Cerebellar cortex (tissue), 1 donor: Measurements from ENCODE around the gene KCNMA1.
"Not testable (repeated sequence)": the region's sequence is repeated elsewhere in the genome, so short reads cannot be mapped to it uniquely, and the experiment has no call there.

Source experiments
- DNase-seq: peaks from one replicate; pipeline ENCODE4 v3.0.0-alpha.2; 2015; ENCODE audit warnings: low spot score

KCNMA1 gene

GRCh38 chr10:77664008-77664407 lies 26.4 kb upstream of the KCNMA1 start:
- no peak for DNase-seq

DNA sequence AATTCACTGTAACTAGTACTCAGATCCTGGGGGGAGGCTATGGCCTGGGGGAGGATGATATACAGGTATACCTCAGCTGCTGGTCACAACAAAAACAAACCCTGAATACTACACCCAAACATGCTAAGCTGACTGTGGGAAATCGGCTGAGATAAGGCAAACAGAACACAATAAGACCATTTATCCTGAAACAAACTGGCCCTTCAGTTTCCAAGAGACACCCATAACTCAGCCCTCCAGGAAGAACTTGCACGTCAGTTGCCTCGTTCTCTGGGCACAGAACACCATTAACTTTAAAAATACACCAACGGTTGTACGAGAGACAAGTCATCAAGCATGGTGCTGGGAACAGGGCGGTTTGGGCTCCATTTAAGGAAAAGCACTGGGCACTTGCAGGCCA lies 24.1 kb upstream of the KCNMA1 start:
- DNase-seq = no peak

GRCh38 chr10:77661100-77661499 lies 23.5 kb upstream of the KCNMA1 start:
- no peak for DNase-seq

GRCh38 chr10:77659046-77659670 lies 21.6 kb upstream of the KCNMA1 start:
- not testable (repeated sequence) for DNase-seq

- no peak for DNase-seq
These were observed 15.6 kb upstream of the KCNMA1 start for GRCh38 chr10:77653210-77653609.

DNA sequence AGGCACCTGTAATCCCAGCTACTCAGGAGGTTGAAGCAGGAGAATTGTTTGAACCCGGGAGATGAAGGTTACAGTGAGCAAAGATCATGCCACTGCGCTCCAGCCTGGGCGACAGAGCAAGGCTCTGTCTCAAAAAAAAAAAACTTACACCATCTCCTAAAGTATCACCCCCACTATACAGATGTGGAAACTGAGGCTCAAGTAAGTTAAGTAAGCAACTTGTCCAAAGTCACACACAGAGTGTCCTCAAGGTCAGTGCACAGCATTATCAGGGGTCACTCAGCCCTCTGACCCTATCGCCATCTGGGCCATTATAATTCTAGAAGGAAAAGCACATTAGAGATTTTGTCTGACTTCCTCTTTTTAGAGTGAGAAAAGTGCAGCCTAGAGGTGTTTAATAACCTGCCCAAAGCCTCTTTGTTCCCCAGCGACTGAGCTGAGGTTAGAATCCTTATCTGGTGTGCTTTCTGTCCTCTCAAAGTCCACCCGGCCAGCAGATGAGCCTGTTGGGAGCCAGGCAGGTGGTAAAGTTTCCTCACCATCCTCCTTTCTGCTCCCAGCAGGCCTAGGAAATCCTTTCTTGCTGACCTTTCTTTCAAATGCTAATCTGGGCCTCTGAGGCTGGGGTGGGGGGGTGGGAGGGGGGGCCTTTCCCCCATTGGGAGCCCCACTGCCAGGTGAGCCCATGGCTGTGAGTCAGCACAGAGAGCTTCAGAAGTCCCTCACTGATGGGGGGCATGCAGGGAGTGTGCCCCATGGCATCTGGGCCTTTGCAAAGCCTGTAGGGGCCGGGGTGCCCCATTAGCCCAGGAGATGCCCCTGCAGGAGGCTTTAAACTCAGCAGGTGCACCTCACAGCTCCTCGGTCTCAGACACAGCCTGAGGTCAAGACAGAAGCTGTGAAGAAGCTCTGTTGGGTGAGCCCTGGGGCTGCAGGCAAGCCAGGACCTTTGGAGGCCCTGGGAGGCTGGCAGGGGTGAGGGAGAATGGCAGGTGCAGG lies 12.0 kb upstream of the KCNMA1 start:
- DNase-seq = no peak

- no peak for DNase-seq
These were observed 10.9 kb upstream of the KCNMA1 start for GRCh38 chr10:77648472-77648871.

- no peak for DNase-seq
These were observed 10.1 kb upstream of the KCNMA1 start for GRCh38 chr10:77647543-77648293.

DNA sequence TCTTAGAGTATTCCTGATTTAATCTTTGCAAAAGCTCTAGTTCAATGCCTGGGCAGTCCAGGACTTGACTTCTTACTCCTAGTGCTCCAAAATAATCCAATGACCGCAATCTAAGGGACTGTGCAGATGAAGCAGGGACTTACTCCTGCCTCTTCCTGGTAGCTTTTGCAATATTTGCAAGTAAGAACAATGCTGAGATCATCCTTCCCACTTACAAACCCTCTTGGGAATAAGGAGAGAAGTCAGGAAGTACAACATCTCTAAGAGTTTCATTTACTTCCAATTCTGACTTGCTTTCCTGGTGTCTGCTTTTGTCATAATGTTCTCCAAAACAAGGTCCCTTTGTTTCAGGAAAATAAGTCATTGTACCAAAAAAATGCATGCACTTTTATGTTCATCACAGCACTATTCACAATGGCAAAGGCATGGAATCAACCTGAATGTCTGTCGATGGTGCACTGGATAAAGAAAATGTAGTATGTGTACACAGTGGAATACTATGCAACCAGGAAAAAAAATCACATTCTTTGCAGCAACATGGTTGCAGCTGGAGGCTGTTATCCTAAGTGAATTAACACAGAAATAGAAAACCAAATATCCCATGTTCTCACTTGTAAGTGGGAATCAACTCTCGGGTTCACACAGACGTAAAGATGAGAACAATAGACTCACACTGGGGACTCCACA lies 7.1 kb upstream of the KCNMA1 start:
- DNase-seq = no peak

GRCh38 chr10:77643795-77644468 lies 6.3 kb upstream of the KCNMA1 start:
- peak; percentile 47 for DNase-seq

DNA sequence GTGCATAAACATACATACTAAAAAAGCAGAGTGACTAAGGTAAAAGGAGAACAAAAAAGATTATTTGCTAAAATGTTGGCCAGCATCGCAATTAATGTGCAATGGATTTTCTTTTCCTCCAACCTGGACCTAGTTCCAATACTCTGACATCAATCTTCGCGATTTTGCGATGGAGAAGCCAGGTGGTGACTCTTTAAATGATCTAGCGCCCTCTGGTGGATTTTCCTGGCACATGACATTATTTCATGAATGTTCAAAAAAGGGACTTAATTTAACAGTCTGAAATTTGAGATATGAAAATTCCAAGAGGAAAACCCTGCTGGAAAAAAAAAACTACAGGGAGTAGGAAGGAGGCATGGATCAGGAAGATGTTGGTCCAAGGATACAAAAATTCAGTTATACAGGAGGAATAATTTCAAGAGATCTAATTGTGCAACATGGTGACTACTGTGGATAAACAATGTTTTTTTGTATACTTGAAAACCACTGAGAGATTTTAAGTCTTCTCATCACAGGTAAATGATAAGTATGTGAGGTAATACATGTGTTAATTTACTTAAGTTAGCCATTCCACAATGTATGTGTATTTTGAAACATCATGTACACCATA lies 4.3 kb upstream of the KCNMA1 start:
- peak; percentile 81 for DNase-seq

DNA sequence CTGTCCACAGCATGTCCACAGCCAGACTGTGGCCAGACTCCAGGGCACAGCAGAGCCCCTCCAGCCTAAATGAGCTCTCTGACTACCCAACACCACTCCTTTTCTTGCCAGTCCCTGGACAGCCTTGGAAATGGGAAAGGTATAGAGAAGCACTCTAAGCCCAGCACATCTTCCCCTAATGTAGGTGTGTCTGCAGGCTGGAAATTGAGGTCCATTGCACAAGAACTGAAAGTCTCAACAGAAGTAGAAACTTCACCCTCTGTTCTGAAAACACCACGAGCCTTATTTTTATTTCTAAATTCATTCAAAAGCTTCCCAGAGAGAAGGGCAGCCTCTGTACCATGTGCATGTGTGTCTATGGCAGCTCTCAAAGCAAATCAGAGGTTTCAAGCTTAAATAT lies 3.7 kb upstream of the KCNMA1 start:
- no peak for DNase-seq

DNA sequence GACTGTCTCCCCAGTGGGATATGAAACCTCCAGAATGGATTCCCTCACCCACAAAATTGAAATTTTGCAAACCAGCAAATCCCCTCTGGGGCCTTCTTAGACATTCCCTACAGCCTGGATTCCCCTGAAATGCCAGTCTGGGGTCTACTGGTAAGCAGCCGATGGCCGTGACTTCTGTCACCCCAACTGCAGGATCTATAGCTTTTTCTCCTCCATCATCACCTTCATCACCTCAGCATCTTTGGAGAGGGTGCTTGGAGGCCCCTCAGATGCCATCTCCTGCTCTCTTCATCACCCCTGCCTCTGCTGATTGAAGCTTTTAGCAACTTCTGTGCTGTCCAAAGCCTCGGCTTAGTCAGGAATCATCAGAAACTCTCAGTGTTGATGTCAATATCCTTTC lies 2.6 kb upstream of the KCNMA1 start:
- no peak for DNase-seq

GRCh38 chr10:77639756-77640155 lies 2.1 kb upstream of the KCNMA1 start:
- DNase-seq = no peak

GRCh38 chr10:77638321-77639101 lies 903 bp upstream of the KCNMA1 start:
- no peak for DNase-seq

- no peak for DNase-seq
These were observed 559 bp downstream of the KCNMA1 start for GRCh38 chr10:77636967-77637531.

DNA sequence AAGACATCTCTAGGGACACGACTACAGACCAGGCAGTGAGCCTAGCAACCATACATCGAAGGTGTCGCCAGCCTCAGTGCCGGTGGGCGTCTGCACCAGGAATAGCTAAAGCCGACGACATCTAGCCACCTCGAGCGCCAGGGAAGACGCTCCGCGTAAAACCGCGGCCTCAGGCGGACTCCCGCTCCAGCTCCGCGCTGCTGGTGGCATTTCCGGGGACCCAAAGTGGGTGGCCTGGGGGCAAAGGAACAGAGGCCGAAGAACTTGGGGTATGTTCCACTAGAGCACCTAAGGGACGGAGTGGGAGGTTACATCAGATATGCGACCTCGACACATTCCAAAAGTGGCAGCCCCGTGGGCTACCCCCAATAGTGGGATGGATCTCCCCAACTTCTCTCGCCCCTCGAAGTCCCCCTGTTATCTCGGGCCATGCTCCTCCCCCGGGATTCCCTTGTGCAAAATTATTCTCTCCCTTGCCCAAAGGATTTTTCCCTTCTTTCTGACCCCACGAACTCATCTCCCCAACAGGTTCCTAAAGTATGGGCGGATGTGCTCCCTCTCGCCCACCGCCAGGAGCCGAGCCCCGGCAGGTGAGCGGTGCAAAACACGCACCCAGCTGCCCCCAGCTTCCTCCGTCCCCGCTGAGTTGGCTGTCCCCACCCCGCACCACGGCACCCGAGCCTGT lies 1.2 kb downstream of the KCNMA1 start:
- no peak for DNase-seq

DNA sequence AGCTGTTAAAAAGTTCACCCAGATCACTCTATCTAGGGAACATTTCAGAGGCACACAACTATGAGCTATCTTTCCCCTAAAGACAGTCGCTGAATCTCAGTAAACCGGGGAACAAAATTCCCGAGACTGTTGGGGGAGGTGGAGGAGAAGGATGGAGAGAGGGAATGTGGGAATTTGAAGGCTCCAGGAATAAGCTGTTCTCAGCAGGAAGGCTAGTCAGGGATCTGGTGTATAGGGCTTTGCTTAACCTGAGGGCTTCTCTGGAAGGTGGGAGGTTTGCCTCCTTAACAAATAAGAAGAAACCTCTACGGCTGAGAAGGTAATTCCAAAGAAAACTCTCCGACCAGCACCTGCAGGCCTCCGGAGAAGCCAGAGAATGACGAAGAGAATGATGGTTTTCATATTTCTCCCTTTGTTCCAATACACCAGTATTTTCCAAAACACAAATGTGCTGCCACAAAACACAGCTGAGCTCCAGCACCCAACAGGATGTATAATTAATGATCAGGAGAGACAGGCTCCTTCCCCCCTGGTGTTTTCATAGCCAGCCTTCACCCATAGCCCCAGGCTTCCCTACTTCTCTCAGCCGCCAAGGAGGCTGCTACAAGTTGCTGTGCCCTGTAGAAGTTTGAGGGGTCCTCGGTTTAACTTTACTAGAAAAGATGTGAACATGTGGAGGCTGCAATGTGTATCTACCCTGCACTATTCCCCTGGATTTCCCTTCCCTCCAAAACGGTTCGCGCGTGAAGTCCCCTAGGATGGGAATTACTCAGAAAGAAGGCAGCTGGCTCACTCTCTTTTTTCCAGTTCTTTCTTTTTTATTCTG lies 2.0 kb downstream of the KCNMA1 start:
- DNase-seq = no peak
